ENCODE measurements around the gene TCN2. TPM values are rescaled to one million over a fixed set of nuclear protein-coding genes. Genes with fewer than 3 reads are reported as not detected.
"Not testable (repeated sequence)": the region's sequence is repeated elsewhere in the genome, so short reads cannot be mapped to it uniquely, and the experiment has no call there.

The TCN2 gene
- total and polyA plus RNA-seq, 7 donors: 5.5 to 11.7 (median 8.4) TPM

DNA sequence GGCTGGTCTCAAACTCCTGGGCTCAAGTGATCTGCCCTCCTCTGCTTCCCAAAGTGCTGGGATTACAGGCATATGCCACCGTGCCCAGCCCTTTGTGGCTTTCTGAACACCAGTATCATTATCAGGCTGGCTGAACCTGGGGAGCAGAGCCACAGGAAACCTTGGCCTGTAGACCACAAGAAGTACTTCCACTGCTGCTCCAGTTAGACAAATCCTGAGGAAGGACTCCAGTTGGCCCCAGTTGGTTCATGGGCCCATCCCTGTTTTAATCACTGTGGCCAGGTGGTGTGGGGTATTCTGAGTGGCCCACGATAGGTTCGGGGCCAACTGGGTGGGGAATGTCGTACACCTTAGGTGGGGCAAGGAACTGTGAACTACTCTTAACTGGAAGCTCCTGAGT, 66.2 kb downstream of the TCN2 start:
- Histone ChIP-seq H3K4me3 (no peak overlapping the region), H3K27me3 (ENCODE audit: insufficient read depth in 3 of 3, low read length in 2 of 3) (no peaks in the 10 kb centered on the region), H3K9me3 (no peaks in the 10 kb centered on the region), H3K36me3 (ENCODE audit: insufficient read depth in 1 of 2, low read depth in 1 of 2) (no peaks in the 10 kb centered on the region), H3K4me1 (no peaks in the 10 kb centered on the region), H3K27ac (no peak overlapping the region)
- TF ChIP-seq, protein P1, sequence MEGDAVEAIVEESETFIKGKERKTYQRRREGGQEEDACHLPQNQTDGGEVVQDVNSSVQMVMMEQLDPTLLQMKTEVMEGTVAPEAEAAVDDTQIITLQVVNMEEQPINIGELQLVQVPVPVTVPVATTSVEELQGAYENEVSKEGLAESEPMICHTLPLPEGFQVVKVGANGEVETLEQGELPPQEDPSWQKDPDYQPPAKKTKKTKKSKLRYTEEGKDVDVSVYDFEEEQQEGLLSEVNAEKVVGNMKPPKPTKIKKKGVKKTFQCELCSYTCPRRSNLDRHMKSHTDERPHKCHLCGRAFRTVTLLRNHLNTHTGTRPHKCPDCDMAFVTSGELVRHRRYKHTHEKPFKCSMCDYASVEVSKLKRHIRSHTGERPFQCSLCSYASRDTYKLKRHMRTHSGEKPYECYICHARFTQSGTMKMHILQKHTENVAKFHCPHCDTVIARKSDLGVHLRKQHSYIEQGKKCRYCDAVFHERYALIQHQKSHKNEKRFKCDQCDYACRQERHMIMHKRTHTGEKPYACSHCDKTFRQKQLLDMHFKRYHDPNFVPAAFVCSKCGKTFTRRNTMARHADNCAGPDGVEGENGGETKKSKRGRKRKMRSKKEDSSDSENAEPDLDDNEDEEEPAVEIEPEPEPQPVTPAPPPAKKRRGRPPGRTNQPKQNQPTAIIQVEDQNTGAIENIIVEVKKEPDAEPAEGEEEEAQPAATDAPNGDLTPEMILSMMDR (IDR thresholded peaks at IDR 0.05): no peak
- ATAC-seq (no peak), DNase-seq (no peak)
- 82 to 89% (median 87%) methylated on average over 4 of the region's 4 CpGs for WGBS, 3 donors
- intact Hi-C loops (cut with DNase I): no loop called here

DNA sequence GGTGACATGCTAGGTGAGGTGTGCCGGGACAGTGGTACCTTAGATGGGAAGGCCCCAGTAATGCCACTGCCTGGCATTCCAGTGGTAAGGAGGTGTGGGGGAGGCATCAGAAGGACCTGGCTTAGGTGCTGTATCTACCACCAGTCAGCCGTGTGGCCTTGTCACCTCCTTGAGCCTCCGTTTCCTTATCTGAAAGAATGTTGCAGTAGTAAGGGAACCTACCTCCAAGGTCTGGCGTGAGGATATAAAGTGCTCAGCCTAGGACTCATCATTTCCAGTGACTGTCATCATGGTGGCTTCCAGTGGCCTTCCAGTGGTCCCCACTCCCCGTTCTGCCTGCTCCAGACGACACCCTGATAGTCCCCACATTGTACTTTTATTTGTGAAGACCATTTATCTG, 67.5 kb downstream of the TCN2 start:
- Histone ChIP-seq H3K4me3 (no peak overlapping the region), H3K4me1 (no peaks in the 10 kb centered on the region), H3K27me3 (ENCODE audit: insufficient read depth in 3 of 3, low read length in 2 of 3) (no peaks in the 10 kb centered on the region), H3K27ac (no peak overlapping the region), H3K36me3 (ENCODE audit: insufficient read depth in 1 of 2, low read depth in 1 of 2) (no peaks in the 10 kb centered on the region), H3K9me3 (no peaks in the 10 kb centered on the region)
- TF ChIP-seq, protein P1 (IDR thresholded peaks at IDR 0.05): no peak
- DNase-seq: no peak
- ATAC-seq: no peak
- intact Hi-C loops (cut with DNase I): no loop called here
- WGBS, 3 donors: 85 to 95% (median 95%) methylated on average over 6 of the region's 6 CpGs

DNA sequence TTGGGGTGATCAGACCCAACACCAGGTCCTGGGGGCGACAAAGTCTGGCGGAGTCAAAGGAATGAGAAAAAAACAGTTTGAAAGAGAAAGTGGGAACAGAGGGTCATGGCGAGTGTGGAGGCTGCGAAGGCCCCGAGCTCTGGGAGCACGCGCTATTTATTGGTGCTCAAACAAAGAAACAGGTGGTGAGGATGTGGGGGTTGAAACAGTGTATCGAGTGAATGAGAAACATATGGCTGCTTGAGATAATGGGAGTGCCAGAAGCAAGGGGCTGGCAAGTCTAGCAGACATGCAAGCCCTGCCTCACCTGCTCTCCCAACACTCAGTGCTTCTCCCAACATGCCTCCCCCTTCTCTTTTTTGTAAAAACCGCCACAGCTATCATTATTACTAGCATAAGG, 68.5 kb downstream of the TCN2 start:
- TF ChIP-seq, protein P1 (IDR thresholded peaks at IDR 0.05): no peak
- no peaks in the 10 kb centered on the region for H3K9me3 ChIP-seq
- DNase-seq (no peak), ATAC-seq (no peak)
- no peaks in the 10 kb centered on the region for H3K36me3 ChIP-seq (ENCODE audit: insufficient read depth in 1 of 2, low read depth in 1 of 2)
- no peaks in the 10 kb centered on the region for H3K27me3 ChIP-seq (ENCODE audit: insufficient read depth in 3 of 3, low read length in 2 of 3)
- WGBS, 3 donors: 60 to 69% (median 63%) methylated on average over 9 of the region's 9 CpGs
- no peak overlapping the region for H3K27ac ChIP-seq
- H3K4me1 ChIP-seq: peaks cover under 1% of the 10 kb centered on the region
- H3K4me3 ChIP-seq: no peak overlapping the region
- intact Hi-C loops (cut with DNase I): no loop called here

GRCh38 chr22:30676565-30676964, 69.6 kb downstream of the TCN2 start:
- 65 to 72% (median 67%) methylated on average over 3 of the region's 3 CpGs for whole genome bisulfite sequencing, 3 donors
- DNase-seq; ATAC-seq; H3K27ac ChIP-seq; H3K36me3 ChIP-seq (ENCODE audit: insufficient read depth in 1 of 2, low read depth in 1 of 2); H3K27me3 ChIP-seq (ENCODE audit: insufficient read depth in 3 of 3, low read length in 2 of 3); H3K4me3 ChIP-seq; H3K4me1 ChIP-seq; intact Hi-C loops (cut with DNase I); H3K9me3 ChIP-seq: not testable (repeated sequence)

Other genes with a start within 250 kb of the TCN2 start
- 1 to 10 TPM; 5.7 to 9.8 (median 8.2) TPM for gene RNF215, start 219.8 kb upstream of the TCN2 start, total RNA-seq
- 10 to 100 TPM in 1 of 3 donors, 1 to 10 TPM in 2; 6.1 to 13.8 (median 8.8) TPM for gene RNF215, start 219.8 kb upstream of the TCN2 start, polyA plus RNA-seq
- 1 to 10 TPM; 1.3 to 2.9 (median 2.1) TPM for gene SEC14L2, start 210.2 kb upstream of the TCN2 start, total RNA-seq
- 10 to 100 TPM in 1 of 3 donors, 1 to 10 TPM in 1, under 1 TPM in 1; 0.38 to 75.0 (median 1.3) TPM for gene SEC14L2, start 210.2 kb upstream of the TCN2 start, polyA plus RNA-seq
- 10 to 100 TPM in 3 of 4 donors, 1 to 10 TPM in 1; 4.3 to 68.7 (median 17.7) TPM for gene MTFP1, start 181.4 kb upstream of the TCN2 start, total RNA-seq
- 100 to 1,000 TPM in 1 of 3 donors, 10 to 100 TPM in 2; 50.8 to 156 (median 71.3) TPM for gene MTFP1, start 181.4 kb upstream of the TCN2 start, polyA plus RNA-seq
- gene SEC14L3, start 135.2 kb upstream of the TCN2 start, total RNA-seq: not detected
- under 1 TPM in 1 of 3 donors, not detected in 2; 0.04 TPM for gene SEC14L3, start 135.2 kb upstream of the TCN2 start, polyA plus RNA-seq
- not detected for gene SEC14L4, start 101.5 kb upstream of the TCN2 start, total RNA-seq
- gene SEC14L4, start 101.5 kb upstream of the TCN2 start, polyA plus RNA-seq: under 1 TPM in 2 of 3 donors, not detected in 1; 0.01 to 0.07 TPM
- not detected for gene SEC14L6, start 60.4 kb upstream of the TCN2 start, total RNA-seq
- not detected for gene SEC14L6, start 60.4 kb upstream of the TCN2 start, polyA plus RNA-seq
- gene GAL3ST1, start 32.5 kb upstream of the TCN2 start, total RNA-seq: 1 to 10 TPM in 3 of 4 donors, under 1 TPM in 1; 0.80 to 2.7 (median 1.3) TPM
- gene GAL3ST1, start 32.5 kb upstream of the TCN2 start, polyA plus RNA-seq: under 1 TPM; 0.21 to 0.63 (median 0.39) TPM
- 10 to 100 TPM; 32.8 to 74.8 (median 63.7) TPM for gene PES1, start 15.3 kb upstream of the TCN2 start, total RNA-seq
- 100 to 1,000 TPM in 1 of 3 donors, 10 to 100 TPM in 2; 55.9 to 100 (median 69.4) TPM for gene PES1, start 15.3 kb upstream of the TCN2 start, polyA plus RNA-seq
- 10 to 100 TPM in 1 of 4 donors, 1 to 10 TPM in 3; 5.8 to 11.5 (median 7.2) TPM for gene SLC35E4, start 28.6 kb downstream of the TCN2 start, total RNA-seq
- gene SLC35E4, start 28.6 kb downstream of the TCN2 start, polyA plus RNA-seq: 10 to 100 TPM in 1 of 3 donors, 1 to 10 TPM in 2; 2.6 to 11.0 (median 6.8) TPM
- gene DUSP18, start 60.7 kb downstream of the TCN2 start, total RNA-seq: 1 to 10 TPM in 3 of 4 donors, under 1 TPM in 1; 0.69 to 1.6 (median 1.3) TPM
- 1 to 10 TPM in 2 of 3 donors, under 1 TPM in 1; 0.65 to 3.8 (median 1.5) TPM for gene DUSP18, start 60.7 kb downstream of the TCN2 start, polyA plus RNA-seq
- gene OSBP2, start 87.7 kb downstream of the TCN2 start, total RNA-seq: 1 to 10 TPM; 2.5 to 8.2 (median 3.3) TPM
- gene OSBP2, start 87.7 kb downstream of the TCN2 start, polyA plus RNA-seq: 1 to 10 TPM in 2 of 3 donors, under 1 TPM in 1; 0.27 to 1.7 (median 1.4) TPM